ENCODE measurements around the gene CWC22.
"Not testable (repeated sequence)": the region's sequence is repeated elsewhere in the genome, so short reads cannot be mapped to it uniquely, and the experiment has no call there.

The CWC22 gene

GRCh38 chr2:179987916-179988315 is 19.2 kb downstream of the CWC22 start:
- TF ChIP-seq Cebpa-rat (IDR thresholded peaks at IDR 0.05), result no peak
- Histone ChIP-seq H3K4me3 (no peak overlapping the region), H3K27ac (no peak overlapping the region), H3K36me3 (peaks cover 73% of the 10 kb centered on the region), H3K4me2 (no peak overlapping the region), H3K9ac (no peak overlapping the region), H4K20me1 (peaks cover 28% of the 10 kb centered on the region), H3K27me3 (no peaks in the 10 kb centered on the region), H3K4me1 (peaks cover 12% of the 10 kb centered on the region; the same call in 1 of the 2 replicates), H3K9me3 (no peaks in the 10 kb centered on the region)

- Histone ChIP-seq H3K4me1 (peaks cover 12% of the 10 kb centered on the region; the same call in 1 of the 2 replicates), H3K4me2 (peak overlapping the region; percentile 38; the same call in 1 of the 2 replicates), H4K20me1 (peaks cover 2% of the 10 kb centered on the region), H3K4me3 (no peak overlapping the region), H3K36me3 (peaks cover 71% of the 10 kb centered on the region), H3K9ac (no peak overlapping the region), H3K27me3 (no peaks in the 10 kb centered on the region), H3K27ac (no peak overlapping the region), H3K9me3 (no peaks in the 10 kb centered on the region)
- TF ChIP-seq Cebpa-rat (IDR thresholded peaks at IDR 0.05), result no peak
Observed at GRCh38 chr2:179985163-179985820, 21.8 kb downstream of the CWC22 start.

DNA sequence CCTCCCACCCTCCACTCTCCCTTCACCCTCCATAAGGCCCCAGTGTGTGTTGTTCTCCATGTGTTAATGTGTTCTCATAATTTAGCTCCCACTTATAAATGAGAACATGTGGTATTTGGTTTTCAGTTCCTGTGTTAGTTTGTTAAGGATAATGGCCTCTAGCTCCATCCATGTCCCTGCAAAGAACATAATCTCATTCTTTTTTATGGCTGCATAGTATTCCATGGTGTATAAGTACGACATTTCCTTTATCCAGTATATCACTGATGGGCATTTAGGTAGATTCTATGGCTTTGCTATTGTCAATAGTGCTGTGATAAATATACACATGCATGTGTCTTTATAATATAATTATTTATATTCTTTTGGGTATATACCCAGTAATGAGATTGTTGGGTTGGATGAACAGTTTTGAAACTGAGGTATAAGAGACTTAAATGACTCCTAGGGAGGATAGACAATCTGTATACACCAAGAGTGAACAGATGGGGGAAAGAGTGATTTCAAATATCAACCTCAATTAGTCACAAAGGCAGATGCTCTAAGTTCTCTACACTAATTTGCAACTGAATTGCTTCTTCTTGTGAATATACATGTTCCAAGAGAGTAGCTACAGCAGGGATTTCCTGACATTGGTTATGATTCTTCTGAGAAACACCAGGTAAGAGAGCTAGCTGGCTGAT is 23.7 kb downstream of the CWC22 start:
- Histone ChIP-seq H3K4me3 (no peak overlapping the region), H3K4me1 (peaks cover 12% of the 10 kb centered on the region; the same call in 1 of the 2 replicates), H3K9ac (no peak overlapping the region), H3K36me3 (peaks cover 88% of the 10 kb centered on the region), H3K4me2 (no peak overlapping the region), H3K27ac (no peak overlapping the region), H3K9me3 (no peaks in the 10 kb centered on the region), H3K27me3 (no peaks in the 10 kb centered on the region), H4K20me1 (no peaks in the 10 kb centered on the region)
- no peak for TF ChIP-seq Cebpa-rat (IDR thresholded peaks at IDR 0.05)

GRCh38 chr2:179981085-179981484 is 26.0 kb downstream of the CWC22 start:
- Histone ChIP-seq H3K9ac (no peak overlapping the region), H3K27ac (no peak overlapping the region), H3K9me3 (no peaks in the 10 kb centered on the region), H3K4me3 (no peak overlapping the region), H3K36me3 (peaks cover 81% of the 10 kb centered on the region), H3K4me2 (no peak overlapping the region), H3K4me1 (peaks cover 10% of the 10 kb centered on the region; the same call in 1 of the 2 replicates), H3K27me3 (no peaks in the 10 kb centered on the region), H4K20me1 (no peaks in the 10 kb centered on the region)
- TF ChIP-seq Cebpa-rat (IDR thresholded peaks at IDR 0.05), result no peak

DNA sequence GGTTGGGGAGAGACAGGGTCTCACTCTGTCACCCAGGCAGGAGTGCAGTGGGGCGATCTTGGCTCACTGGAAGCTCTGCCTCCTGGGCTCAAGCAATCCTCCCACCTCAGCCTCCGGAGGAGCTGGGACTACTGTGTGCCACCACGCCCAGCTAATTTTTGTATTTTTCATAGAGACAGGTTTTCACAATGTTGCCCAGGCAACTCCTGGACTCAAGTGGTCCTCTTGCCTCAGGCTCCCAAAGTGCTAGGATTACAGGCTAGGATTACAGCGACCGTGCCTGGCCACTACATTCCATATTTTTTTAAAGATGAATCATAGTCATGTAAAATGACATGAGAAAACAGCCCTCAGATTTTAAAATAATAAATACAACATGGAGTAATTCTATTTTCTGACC is 32.3 kb downstream of the CWC22 start:
- H3K4me3 ChIP-seq, result no peak overlapping the region
- no peak for TF ChIP-seq Cebpa-rat (IDR thresholded peaks at IDR 0.05)
- H3K4me2 ChIP-seq, result no peak overlapping the region
- no peaks in the 10 kb centered on the region for H3K9me3 ChIP-seq
- H3K36me3 ChIP-seq, result peaks cover 69% of the 10 kb centered on the region
- no peak overlapping the region for H3K9ac ChIP-seq
- no peaks in the 10 kb centered on the region for H4K20me1 ChIP-seq
- no peak overlapping the region for H3K27ac ChIP-seq
- H3K27me3 ChIP-seq, result no peaks in the 10 kb centered on the region
- no peaks in the 10 kb centered on the region for H3K4me1 ChIP-seq

- Histone ChIP-seq H3K4me3 (no peak overlapping the region), H4K20me1 (no peaks in the 10 kb centered on the region), H3K27ac (no peak overlapping the region), H3K9me3 (no peaks in the 10 kb centered on the region), H3K36me3 (peaks cover 61% of the 10 kb centered on the region), H3K4me1 (no peaks in the 10 kb centered on the region), H3K9ac (no peak overlapping the region), H3K4me2 (no peak overlapping the region), H3K27me3 (no peaks in the 10 kb centered on the region)
- TF ChIP-seq Cebpa-rat (IDR thresholded peaks at IDR 0.05), result no peak
Observed at GRCh38 chr2:179966778-179967394, 40.2 kb downstream of the CWC22 start.

GRCh38 chr2:179965291-179966258 is 41.5 kb downstream of the CWC22 start:
- no peak overlapping the region for H3K4me3 ChIP-seq
- TF ChIP-seq Cebpa-rat (IDR thresholded peaks at IDR 0.05), result no peak
- H3K27ac ChIP-seq, result no peak overlapping the region
- no peaks in the 10 kb centered on the region for H3K27me3 ChIP-seq
- H3K36me3 ChIP-seq, result peaks cover 57% of the 10 kb centered on the region
- H3K9ac ChIP-seq, result no peak overlapping the region
- no peaks in the 10 kb centered on the region for H3K9me3 ChIP-seq
- no peaks in the 10 kb centered on the region for H4K20me1 ChIP-seq
- H3K4me2 ChIP-seq, result no peak overlapping the region
- no peaks in the 10 kb centered on the region for H3K4me1 ChIP-seq

DNA sequence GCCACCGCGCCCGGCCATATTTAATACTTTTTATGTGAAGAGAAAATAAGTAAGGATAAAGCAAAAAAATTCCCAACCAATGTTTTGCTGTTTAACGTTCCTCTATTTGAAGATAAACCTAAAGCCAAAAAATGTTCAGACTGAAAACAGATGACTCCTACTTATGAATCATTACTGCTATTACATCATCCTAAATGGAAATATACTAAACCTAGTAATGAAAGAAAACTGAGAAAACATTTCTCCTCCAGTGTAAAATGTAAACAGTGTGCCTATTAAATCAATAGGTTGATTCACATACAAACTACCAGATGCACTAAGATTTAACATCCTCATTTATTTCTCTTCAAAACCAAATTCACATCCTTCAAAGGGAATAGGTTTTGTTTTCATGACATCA is 43.5 kb downstream of the CWC22 start:
- no peaks in the 10 kb centered on the region for H3K27me3 ChIP-seq
- H3K9me3 ChIP-seq, result no peaks in the 10 kb centered on the region
- no peak overlapping the region for H3K4me3 ChIP-seq
- peaks cover 52% of the 10 kb centered on the region for H3K36me3 ChIP-seq
- H4K20me1 ChIP-seq, result no peaks in the 10 kb centered on the region
- H3K4me1 ChIP-seq, result no peaks in the 10 kb centered on the region
- no peak overlapping the region for H3K9ac ChIP-seq
- no peak overlapping the region for H3K27ac ChIP-seq
- no peak for TF ChIP-seq Cebpa-rat (IDR thresholded peaks at IDR 0.05)
- no peak overlapping the region for H3K4me2 ChIP-seq

DNA sequence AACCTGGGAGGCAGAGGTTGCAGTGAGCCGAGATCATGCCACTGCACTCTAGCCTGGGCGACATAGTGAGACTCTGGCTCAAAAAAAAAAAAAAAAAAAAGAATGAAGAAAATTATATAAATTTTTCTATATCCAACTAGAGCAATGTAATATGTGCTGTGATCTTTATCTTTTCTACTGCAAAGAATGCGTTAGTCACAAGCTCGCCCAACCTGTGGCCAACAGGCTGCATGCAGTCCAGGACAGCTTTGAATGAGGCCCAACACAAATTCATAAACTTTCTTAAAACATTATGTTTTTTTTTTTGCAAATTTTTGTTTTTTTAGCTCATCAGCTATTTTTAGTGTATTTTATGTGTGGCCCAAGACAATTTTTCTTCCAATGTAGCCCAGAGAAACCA is 48.8 kb downstream of the CWC22 start:
- H3K36me3 ChIP-seq, result peaks cover 51% of the 10 kb centered on the region
- H3K4me3 ChIP-seq, result not testable (repeated sequence)

More for the DNA sequence above, 48.8 kb downstream of the CWC22 start:
- H3K9ac ChIP-seq, H3K27ac ChIP-seq, H3K4me1 ChIP-seq, H3K4me2 ChIP-seq, H3K9me3 ChIP-seq, H3K27me3 ChIP-seq, H4K20me1 ChIP-seq: not testable (repeated sequence)
